ENCODE results near the gene MRPL46. TPM values are rescaled to one million over a fixed set of nuclear protein-coding genes. Genes with fewer than 3 reads are reported as not detected.

Gene MRPL46
- total and polyA plus RNA-seq, 2 of the 4 experiments (the other 2 are of a cell fraction), result 14.2 to 24.2 TPM

- H2AK9ac ChIP-seq (replicated peaks; ENCODE audit: low read depth, low read length, poor library complexity), result no peak overlapping the region
- in situ Hi-C loops (cut with MboI; ENCODE audit: low sequenced_read_pairs), result loop anchor here (25.0 kb wide), 2 partner anchors 346 to 521 kb away; no protein-coding TSS in a partner anchor
- POLR2A ChIA-PET (ENCODE audit: unreplicated experiment), result no interaction called here
- H3K27me3 ChIP-seq (ENCODE audit: control insufficient read depth, insufficient read depth, low read length), result no peaks in the 10 kb centered on the region
- H3K36me3 ChIP-seq (ENCODE audit: control insufficient read depth, insufficient read depth, low read length), result no peaks in the 10 kb centered on the region; the same call in 1 of the 2 replicates
- no peak overlapping the region for H3K23ac ChIP-seq (ENCODE audit: low read depth, low read length)
- TF ChIP-seq, protein P1, sequence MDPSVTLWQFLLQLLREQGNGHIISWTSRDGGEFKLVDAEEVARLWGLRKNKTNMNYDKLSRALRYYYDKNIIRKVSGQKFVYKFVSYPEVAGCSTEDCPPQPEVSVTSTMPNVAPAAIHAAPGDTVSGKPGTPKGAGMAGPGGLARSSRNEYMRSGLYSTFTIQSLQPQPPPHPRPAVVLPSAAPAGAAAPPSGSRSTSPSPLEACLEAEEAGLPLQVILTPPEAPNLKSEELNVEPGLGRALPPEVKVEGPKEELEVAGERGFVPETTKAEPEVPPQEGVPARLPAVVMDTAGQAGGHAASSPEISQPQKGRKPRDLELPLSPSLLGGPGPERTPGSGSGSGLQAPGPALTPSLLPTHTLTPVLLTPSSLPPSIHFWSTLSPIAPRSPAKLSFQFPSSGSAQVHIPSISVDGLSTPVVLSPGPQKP (IDR thresholded peaks at IDR 0.05; ENCODE audit: borderline replicate concordance, low read depth, low read length), result no peak
- TF ChIP-seq, protein P2, sequence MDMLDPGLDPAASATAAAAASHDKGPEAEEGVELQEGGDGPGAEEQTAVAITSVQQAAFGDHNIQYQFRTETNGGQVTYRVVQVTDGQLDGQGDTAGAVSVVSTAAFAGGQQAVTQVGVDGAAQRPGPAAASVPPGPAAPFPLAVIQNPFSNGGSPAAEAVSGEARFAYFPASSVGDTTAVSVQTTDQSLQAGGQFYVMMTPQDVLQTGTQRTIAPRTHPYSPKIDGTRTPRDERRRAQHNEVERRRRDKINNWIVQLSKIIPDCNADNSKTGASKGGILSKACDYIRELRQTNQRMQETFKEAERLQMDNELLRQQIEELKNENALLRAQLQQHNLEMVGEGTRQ (IDR thresholded peaks at IDR 0.05; ENCODE audit: low read depth, low read length), result no peak
- TF ChIP-seq RFX5 (IDR thresholded peaks at IDR 0.05; ENCODE audit: low read depth, low read length) (no peak), RCOR1 (IDR thresholded peaks at IDR 0.05; ENCODE audit: insufficient replicate concordance, low read length) (no peak), BHLHE40 (IDR thresholded peaks at IDR 0.05; ENCODE audit: low read depth, low read length) (no peak), MXI1 (IDR thresholded peaks at IDR 0.05; ENCODE audit: borderline replicate concordance, low read depth, low read length) (no peak), CEBPB (IDR thresholded peaks at IDR 0.05; ENCODE audit: low read depth, low read length) (no peak), FOS (IDR thresholded peaks at IDR 0.05; ENCODE audit: low read depth, low read length) (no peak), CTCF (conservative IDR thresholded peaks at IDR 0.05; ENCODE audit: low read depth, low read length) (no peak), RAD21 (IDR thresholded peaks at IDR 0.05; ENCODE audit: low read length) (no peak), MAFK (IDR thresholded peaks at IDR 0.05; ENCODE audit: low read depth, low read length) (no peak), SMC3 (IDR thresholded peaks at IDR 0.05; ENCODE audit: low read depth, low read length) (no peak), CHD1 (IDR thresholded peaks at IDR 0.05; ENCODE audit: low read depth, low read length) (no peak), POLR2A (IDR thresholded peaks at IDR 0.05; ENCODE audit: low read depth, low read length) (no peak), MAZ (IDR thresholded peaks at IDR 0.05; ENCODE audit: borderline replicate concordance, low read depth, low read length) (no peak)
- no TSS peak for BruUV-seq (replicated peaks)
- no peak overlapping the region for H4K91ac ChIP-seq (ENCODE audit: insufficient read depth, low read depth, low read length)
- no peak overlapping the region for H3K4me3 ChIP-seq (ENCODE audit: insufficient read depth, low read depth, low read length)
- no peaks in the 10 kb centered on the region for H3K9me3 ChIP-seq (ENCODE audit: control insufficient read depth, insufficient read depth, low read length)
- H2AFZ ChIP-seq (replicated peaks; ENCODE audit: low read length, poor library complexity), result no peak overlapping the region
- H4K5ac ChIP-seq (ENCODE audit: low read depth, low read length), result no peak overlapping the region
- no peaks in the 10 kb centered on the region for H3K79me1 ChIP-seq (ENCODE audit: low read depth in 1 of 2, low read length in 2 of 2)
- no peak overlapping the region for H2BK5ac ChIP-seq (ENCODE audit: low read depth, low read length, poor library complexity, severe bottlenecking)
- H3K9ac ChIP-seq (ENCODE audit: low read depth, low read length), result no peak overlapping the region
- DNase-seq (no peak), ATAC-seq (ENCODE audit: low read depth) (no peak)
- H3K56ac ChIP-seq (ENCODE audit: extremely low read depth, insufficient read depth, low read length), result no peak overlapping the region
- H4K8ac ChIP-seq (ENCODE audit: low read depth in 2 of 2, low read length in 2 of 2), result no peak overlapping the region
- intact Hi-C loops (cut with micrococcal nuclease), result no loop called here
- no peaks in the 10 kb centered on the region for H4K20me1 ChIP-seq (ENCODE audit: insufficient read depth, low read length)
- CTCF ChIA-PET, result no interaction called here
- H2BK120ac ChIP-seq (ENCODE audit: low read depth, low read length), result no peak overlapping the region
- no peak overlapping the region for H3K18ac ChIP-seq (ENCODE audit: low read depth, low read length)
- no peak overlapping the region for H3K4me2 ChIP-seq (ENCODE audit: low read depth, low read length)
- no peak overlapping the region for H3K14ac ChIP-seq (replicated peaks; ENCODE audit: low read depth, low read length)
- no peak overlapping the region for H2AK5ac ChIP-seq (ENCODE audit: low read depth, low read length)
- H3K9me1 ChIP-seq (ENCODE audit: insufficient read depth, low read length), result no peaks in the 10 kb centered on the region
- no peak overlapping the region for H2BK20ac ChIP-seq (ENCODE audit: low read depth, low read length)
- H3K4me1 ChIP-seq (ENCODE audit: control insufficient read depth, insufficient read depth, low read length), result no peaks in the 10 kb centered on the region
- H3K4ac ChIP-seq (ENCODE audit: low read depth, low read length), result no peak overlapping the region
- H2BK15ac ChIP-seq (ENCODE audit: low read depth, low read length), result no peak overlapping the region
- no peak overlapping the region for H3K27ac ChIP-seq (ENCODE audit: insufficient read depth, low read length)
- dilution Hi-C loops (cut with HindIII; ENCODE audit: low sequenced_read_pairs, unreplicated experiment), result no loop called here
- WGBS, 2 experiments (ENCODE audit: extremely low coverage in 2 of 2, insufficient read length in 1 of 2), result 61% methylated on average over 8 of the region's 10 CpGs; no CpG with 5 or more reads in 1 of the 2 experiments
These were observed 24.0 kb upstream of the MRPL46 start for GRCh38 chr15:88491158-88491557.
